ENCODE data around the gene AMOTL1. TPM values are rescaled to one million over a fixed set of nuclear protein-coding genes. Genes with fewer than 3 reads are reported as not detected.

Gene AMOTL1
- polyA plus RNA-seq, 1 donor (not counting 4 experiments of a cell fraction or from before 2014, with no cell fraction given), result 86.5 TPM

- Histone ChIP-seq H3K9me1 (ENCODE audit: control insufficient read depth, extremely low read depth, insufficient read depth, low read length) (no peaks in the 10 kb centered on the region), H2AFZ (ENCODE audit: control insufficient read depth, low read length) (no peak overlapping the region), H3K27me3 (ENCODE audit: control insufficient read depth, extremely low read depth, insufficient read depth, low read length) (no peaks in the 10 kb centered on the region), H3K4me3 (ENCODE audit: control insufficient read depth in 2 of 3, extremely low read depth in 1 of 3, insufficient read depth in 2 of 3, low read depth in 1 of 3, low read length in 3 of 3) (no peak overlapping the region), H3K9me3 (ENCODE audit: control insufficient read depth, low read depth, low read length) (no peaks in the 10 kb centered on the region), H3K27ac (ENCODE audit: control insufficient read depth, insufficient read depth, low read length) (no peak overlapping the region), H3K79me2 (ENCODE audit: control insufficient read depth, insufficient read depth, low read length) (no peaks in the 10 kb centered on the region), H3K9ac (ENCODE audit: control insufficient read depth, extremely low read depth, insufficient read depth, low read length) (no peak overlapping the region), H4K20me1 (ENCODE audit: control insufficient read depth, extremely low read depth, insufficient read depth, low read length) (no peaks in the 10 kb centered on the region), H3K4me2 (ENCODE audit: control insufficient read depth, extremely low read depth, insufficient read depth, low read depth, low read length) (no peak overlapping the region), H3K4me1 (ENCODE audit: control insufficient read depth, extremely low read depth, insufficient read depth, low read length) (no peaks in the 10 kb centered on the region), H3K36me3 (ENCODE audit: control insufficient read depth in 2 of 2, extremely low read depth in 1 of 2, insufficient read depth in 2 of 2, low read length in 2 of 2) (no peaks in the 10 kb centered on the region)
- FAIRE-seq (no peak), DNase-seq (ENCODE audit: low read depth, low spot score) (no peak)
- dilution Hi-C loops (cut with MboI; ENCODE audit: extremely low pct_ligation_motif_present, low sequenced_read_pairs), result no loop called here
- TF ChIP-seq CTCF (optimal IDR thresholded peaks at IDR 0.05 in 1 of 3, IDR thresholded peaks at IDR 0.05 in 1 of 3, conservative IDR thresholded peaks at IDR 0.05 in 1 of 3; ENCODE audit: extremely low read depth in 1 of 3, insufficient read depth in 2 of 3, low read length in 3 of 3), result no peak
- no peak for TF ChIP-seq EZH2 (IDR thresholded peaks at IDR 0.05; ENCODE audit: low read length)
Measured at GRCh38 chr11:94920311-94920710, 152.2 kb downstream of the AMOTL1 start.

GRCh38 chr11:94922321-94923003 lies 154.3 kb downstream of the AMOTL1 start:
- Histone ChIP-seq H3K9me1 (ENCODE audit: control insufficient read depth, extremely low read depth, insufficient read depth, low read length) (no peaks in the 10 kb centered on the region), H3K4me2 (ENCODE audit: control insufficient read depth, extremely low read depth, insufficient read depth, low read depth, low read length) (no peak overlapping the region), H3K9ac (ENCODE audit: control insufficient read depth, extremely low read depth, insufficient read depth, low read length) (no peak overlapping the region), H3K4me1 (ENCODE audit: control insufficient read depth, extremely low read depth, insufficient read depth, low read length) (no peaks in the 10 kb centered on the region), H3K4me3 (ENCODE audit: control insufficient read depth in 2 of 3, extremely low read depth in 1 of 3, insufficient read depth in 2 of 3, low read depth in 1 of 3, low read length in 3 of 3) (no peak overlapping the region), H3K79me2 (ENCODE audit: control insufficient read depth, insufficient read depth, low read length) (no peaks in the 10 kb centered on the region), H3K27me3 (ENCODE audit: control insufficient read depth, extremely low read depth, insufficient read depth, low read length) (no peaks in the 10 kb centered on the region), H2AFZ (ENCODE audit: control insufficient read depth, low read length) (no peak overlapping the region), H4K20me1 (ENCODE audit: control insufficient read depth, extremely low read depth, insufficient read depth, low read length) (no peaks in the 10 kb centered on the region), H3K27ac (ENCODE audit: control insufficient read depth, insufficient read depth, low read length) (no peak overlapping the region), H3K36me3 (ENCODE audit: control insufficient read depth in 2 of 2, extremely low read depth in 1 of 2, insufficient read depth in 2 of 2, low read length in 2 of 2) (no peaks in the 10 kb centered on the region), H3K9me3 (ENCODE audit: control insufficient read depth, low read depth, low read length) (no peaks in the 10 kb centered on the region)
- FAIRE-seq, result no peak
- TF ChIP-seq EZH2 (IDR thresholded peaks at IDR 0.05; ENCODE audit: low read length) (no peak), CTCF (optimal IDR thresholded peaks at IDR 0.05 in 1 of 3, IDR thresholded peaks at IDR 0.05 in 1 of 3, conservative IDR thresholded peaks at IDR 0.05 in 1 of 3; ENCODE audit: extremely low read depth in 1 of 3, insufficient read depth in 2 of 3, low read length in 3 of 3) (no peak)
- dilution Hi-C loops (cut with MboI; ENCODE audit: extremely low pct_ligation_motif_present, low sequenced_read_pairs), result no loop called here
- DNase-seq (ENCODE audit: low read depth, low spot score), result no peak

All from keratinocyte (primary cell).